ENCODE data around the gene HIF3A. TPM values are rescaled to one million over a fixed set of nuclear protein-coding genes. Genes with fewer than 3 reads are reported as not detected.

Gene HIF3A
- total and polyA plus RNA-seq, 9 of the 15 experiments (the other 6 are each of a cell fraction or from before 2014, with no cell fraction given), result 0.29 TPM; not detected in 8

DNA sequence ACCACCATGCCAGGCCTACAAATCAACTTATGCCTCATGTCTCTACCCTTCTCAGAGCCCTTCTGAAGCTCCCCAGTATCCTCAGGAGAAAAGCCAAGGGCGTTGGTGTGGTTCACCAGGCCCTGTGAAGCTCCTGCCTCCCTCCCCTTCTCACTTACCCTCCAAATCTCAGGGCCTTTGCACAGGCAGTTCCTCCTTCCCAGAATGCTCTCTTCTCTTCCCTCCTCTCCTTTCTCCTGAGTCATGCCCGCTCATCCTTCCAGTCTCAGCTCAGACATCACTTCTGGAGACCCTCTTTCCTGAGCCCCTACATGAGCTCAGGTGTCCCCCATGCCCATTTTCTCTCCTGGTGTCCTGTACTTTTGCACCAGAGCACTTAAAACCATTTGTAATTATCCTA, 20.5 kb downstream of the HIF3A start (continued):
- TF ChIP-seq TBP (optimal IDR thresholded peaks at IDR 0.05; ENCODE audit: low read depth, low read length) (no peak), HNRNPUL1 (IDR thresholded peaks at IDR 0.05; ENCODE audit: low read length) (no peak), BDP1 (IDR thresholded peaks at IDR 0.05; ENCODE audit: insufficient read depth, insufficient read length) (no peak), C11orf30 (IDR thresholded peaks at IDR 0.05; ENCODE audit: low read depth) (peak; percentile 75), GTF2F1 (IDR thresholded peaks at IDR 0.05; ENCODE audit: low read depth, low read length) (no peak), ZNF436 (CRISPR knock-in tag; IDR thresholded peaks at IDR 0.05) (no peak), ESRRA (IDR thresholded peaks at IDR 0.05; ENCODE audit: borderline replicate concordance, low read depth) (no peak), FOXP4 (CRISPR knock-in tag; IDR thresholded peaks at IDR 0.05; ENCODE audit: borderline replicate concordance) (no peak), MAFG (tag; conservative IDR thresholded peaks at IDR 0.05) (peak; percentile 34), PTRF (tag; IDR thresholded peaks at IDR 0.05) (no peak), WHSC1 (IDR thresholded peaks at IDR 0.05; ENCODE audit: low read length) (no peak), ZNF318 (IDR thresholded peaks at IDR 0.05; ENCODE audit: borderline replicate concordance in 1 of 2, low read depth in 1 of 2) (no peak), BCOR (IDR thresholded peaks at IDR 0.05) (peak; percentile 52; the same call in 1 of the 2 replicates), MAFF (IDR thresholded peaks at IDR 0.05; ENCODE audit: low read length) (peak; percentile 1; the same call in 1 of the 2 replicates)
